Urinary bladder (tissue), 4 donors: ENCODE data around the gene ZNF620. TPM values are rescaled to one million over a fixed set of nuclear protein-coding genes. Genes with fewer than 3 reads are reported as not detected.

Source experiments
- DNase-seq: peaks from one replicate; pipeline ENCODE4 v3.0.0-alpha.2; 2015; ENCODE audit errors: extremely low spot score
- H3K27ac ChIP-seq: one replicate; pipeline ENCODE4 v1.5.1; 2013; ENCODE audit warnings: low read depth, mild to moderate bottlenecking, moderate library complexity
- H3K36me3 ChIP-seq: one replicate; pipeline ENCODE4 v1.6.1; 2013; ENCODE audit warnings: mild to moderate bottlenecking, moderate library complexity; ENCODE audit not compliant: insufficient read depth
- H3K4me1 ChIP-seq: one replicate; pipeline ENCODE4 v1.6.1; 2013; ENCODE audit warnings: mild to moderate bottlenecking, moderate library complexity; ENCODE audit not compliant: insufficient read depth
- H3K4me3 ChIP-seq: one replicate; pipeline ENCODE4 v1.5.1; 2013; ENCODE audit warnings: low read depth, low read length
- WGBS: extraction: QIAGEN DNeasy Blood & Tissue Kit; methylation state at CpG from one replicate; pipeline ENCODE4 v1.1.7; 2013; 5-methylcytosine and 5-hydroxymethylcytosine counted together
- polyA plus RNA-seq: library from polyadenylated mRNA; stranded (reverse); fragments of 200-250 nt; gene quantifications from one replicate; pipeline ENCODE4 v1.2.3, GENCODE V29; 2013
- total RNA-seq: library from RNA; depleted of rRNA; stranded (reverse); fragments of >200 nt; gene quantifications from one replicate; pipeline ENCODE4 v1.2.3, GENCODE V29; 2014
- donor health status: healthy with polysubstance abuse.
- donor health status: healthy.

The ZNF620 gene
- total and polyA plus RNA-seq, 2 donors, result 2.1 to 5.3 TPM

DNA sequence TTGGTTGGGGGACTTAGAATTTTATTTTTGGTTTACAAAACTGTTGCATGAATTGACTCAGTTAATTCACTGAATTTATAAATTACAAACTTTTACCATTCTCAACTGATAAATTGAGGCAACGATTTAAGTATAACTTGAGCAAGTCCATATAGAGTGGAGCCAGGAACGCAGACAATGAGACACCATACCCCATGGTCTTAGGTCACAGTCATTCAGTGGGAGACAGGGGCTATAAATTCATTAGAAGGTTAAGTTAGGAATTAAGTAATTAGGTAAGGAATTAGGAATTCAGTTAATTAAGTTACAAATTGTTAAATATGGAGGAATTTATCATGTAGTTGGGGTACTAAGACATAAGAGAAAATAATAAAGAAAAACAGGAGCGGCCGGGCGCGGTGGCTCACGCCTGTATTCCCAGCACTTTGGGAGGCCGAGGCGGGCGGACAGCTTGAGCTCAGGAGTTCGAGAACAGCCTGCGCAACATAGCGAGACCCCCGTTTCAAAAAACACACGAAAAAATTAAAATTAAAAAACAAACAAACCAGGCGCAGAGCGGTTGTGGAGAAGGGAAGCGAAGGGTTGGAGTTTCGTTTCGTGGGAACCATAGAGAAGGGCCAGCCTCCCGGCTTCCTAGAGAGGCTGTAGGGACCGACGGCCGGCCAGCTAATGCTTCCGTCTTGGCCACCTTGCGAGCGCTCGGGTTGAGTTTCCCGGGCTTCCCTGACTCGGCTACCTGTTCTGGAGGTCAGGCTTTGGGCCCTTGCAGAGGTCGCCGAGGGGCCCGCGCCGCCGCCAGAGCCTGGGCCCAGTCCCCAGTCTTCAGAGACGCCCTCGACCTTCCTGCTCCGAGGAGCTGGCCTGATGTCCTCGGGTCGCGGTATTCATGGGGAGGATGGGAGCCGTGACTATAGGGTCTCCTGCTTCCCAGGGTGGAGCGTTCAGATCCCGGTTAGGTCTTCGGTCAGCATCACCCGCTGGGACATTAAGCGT lies 29.1 kb upstream of the ZNF620 start, which contains the start of gene ZNF619:
ZNF619 (plus strand) TSS at position 645 of the 993 bp plus-strand sequence. CDS start 858 bp downstream, outside the sequence.
- WGBS, result 11% methylated on average over 48 of the region's 48 CpGs
- Histone ChIP-seq H3K36me3 (peaks cover 3% of the 10 kb centered on the region), H3K4me3 (peak within 1 kb of the TSS; percentile 92), H3K4me1 (no peaks in the 10 kb centered on the region), H3K27ac (no peak within 1 kb of the TSS)
- DNase-seq, result no peak

DNA sequence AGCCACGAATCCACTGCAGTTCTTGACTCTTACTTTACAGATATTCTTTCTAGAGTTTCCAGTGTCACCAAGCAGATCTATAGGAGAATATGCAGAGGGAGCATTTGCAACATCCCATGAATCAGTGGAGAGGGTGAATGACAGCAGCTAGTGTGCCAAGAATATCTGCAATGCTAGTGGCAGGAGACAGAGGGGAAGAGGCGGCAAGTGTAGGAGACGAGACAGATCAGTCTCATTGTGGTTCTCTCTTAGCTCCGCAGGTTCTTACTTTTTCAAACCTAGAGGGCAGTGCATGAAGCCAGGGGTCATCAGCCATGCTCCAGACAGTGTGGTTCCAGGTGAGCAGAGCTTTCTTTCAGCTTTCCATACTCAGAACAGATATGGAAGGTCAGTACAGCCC lies 28.2 kb upstream of the ZNF620 start:
- Histone ChIP-seq H3K27ac (no peak overlapping the region), H3K4me1 (no peaks in the 10 kb centered on the region), H3K4me3 (peak overlapping the region; percentile 92), H3K36me3 (peaks cover 7% of the 10 kb centered on the region)
- WGBS, result 55% methylated on average over 4 of the region's 4 CpGs
- no peak for DNase-seq

- Histone ChIP-seq H3K4me3 (no peak overlapping the region), H3K4me1 (no peaks in the 10 kb centered on the region), H3K27ac (no peak overlapping the region), H3K36me3 (peaks cover 6% of the 10 kb centered on the region)
- WGBS, result 97% methylated on average over 3 of the region's 3 CpGs
- DNase-seq, result no peak
These were observed 18.7 kb upstream of the ZNF620 start for GRCh38 chr3:40487172-40487571.

DNA sequence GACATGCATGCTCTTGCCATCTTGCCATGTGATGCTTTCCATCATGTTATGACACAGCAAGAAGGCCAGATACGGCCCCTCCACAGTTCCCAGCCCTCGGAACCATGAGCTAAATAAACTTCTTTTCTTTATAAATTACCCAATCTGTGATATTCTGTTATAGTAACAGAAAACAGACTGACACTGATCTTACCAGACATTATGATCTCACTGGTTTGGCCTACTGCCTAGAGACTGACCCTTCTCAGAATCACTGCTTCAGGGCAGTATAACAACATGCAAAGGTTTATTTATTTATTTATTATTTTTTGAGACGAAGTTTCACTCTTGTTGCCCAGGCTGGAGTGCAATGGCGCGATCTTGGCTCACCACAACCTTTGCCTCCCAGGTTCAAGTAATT lies 14.9 kb upstream of the ZNF620 start:
- no peaks in the 10 kb centered on the region for H3K4me1 ChIP-seq
- H3K27ac ChIP-seq, result no peak overlapping the region
- 84% methylated on average over 5 of the region's 5 CpGs for WGBS
- no peak overlapping the region for H3K4me3 ChIP-seq
- DNase-seq, result no peak
- peaks cover 5% of the 10 kb centered on the region for H3K36me3 ChIP-seq

DNA sequence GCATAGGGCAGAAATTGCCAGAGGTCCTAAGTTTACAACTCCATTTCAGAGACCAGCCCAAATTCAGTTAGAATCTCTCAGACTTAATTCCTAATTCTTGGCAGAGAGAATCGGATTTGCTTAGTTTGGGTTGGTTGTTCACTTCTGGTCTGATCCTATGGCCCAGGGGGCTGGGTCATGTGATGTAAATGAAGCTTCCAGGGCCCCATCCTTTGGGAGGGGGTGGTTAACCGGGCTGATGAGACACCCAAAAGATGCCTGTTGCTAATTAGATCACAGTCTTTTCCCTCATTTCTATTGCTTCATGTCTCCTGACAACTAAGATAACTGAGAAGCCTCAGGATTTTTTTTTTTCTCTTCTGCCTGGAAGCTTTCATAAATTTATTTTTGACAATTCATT lies 11.1 kb upstream of the ZNF620 start:
- no peaks in the 10 kb centered on the region for H3K4me1 ChIP-seq
- no peak for DNase-seq
- no peak overlapping the region for H3K4me3 ChIP-seq
- no peaks in the 10 kb centered on the region for H3K36me3 ChIP-seq
- WGBS, result 32% methylated on average over 2 of the region's 2 CpGs
- no peak overlapping the region for H3K27ac ChIP-seq

GRCh38 chr3:40497288-40497687 lies 8.6 kb upstream of the ZNF620 start:
- no peak overlapping the region for H3K4me3 ChIP-seq
- H3K27ac ChIP-seq, result no peak overlapping the region
- no peak for DNase-seq
- WGBS, result 94% methylated on average over 2 of the region's 2 CpGs
- H3K36me3 ChIP-seq, result no peaks in the 10 kb centered on the region
- H3K4me1 ChIP-seq, result no peaks in the 10 kb centered on the region

DNA sequence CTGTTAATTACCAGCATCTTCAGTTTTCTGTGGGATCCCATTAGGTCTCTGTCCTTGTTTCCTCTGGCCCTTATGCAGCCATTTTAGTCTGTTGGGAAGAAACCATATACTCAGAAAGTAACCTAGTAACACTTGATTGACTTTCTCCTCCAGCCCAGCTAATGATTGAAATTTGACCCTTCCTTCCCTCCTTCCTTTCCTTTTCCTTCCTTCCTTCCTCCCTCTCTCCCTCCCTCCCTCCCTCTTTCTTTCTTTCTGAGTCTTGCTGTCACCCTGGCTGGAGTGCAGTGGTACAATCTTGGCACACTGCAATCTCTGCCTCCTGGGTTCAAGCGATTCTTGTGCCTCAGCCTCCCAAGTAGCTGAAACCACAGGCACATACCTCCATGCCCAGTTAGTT lies 5.9 kb upstream of the ZNF620 start:
- Histone ChIP-seq H3K36me3 (no peaks in the 10 kb centered on the region), H3K27ac (no peak overlapping the region), H3K4me3 (no peak overlapping the region), H3K4me1 (no peaks in the 10 kb centered on the region)
- no peak for DNase-seq
- 95% methylated on average over 1 of the region's 1 CpG for WGBS

DNA sequence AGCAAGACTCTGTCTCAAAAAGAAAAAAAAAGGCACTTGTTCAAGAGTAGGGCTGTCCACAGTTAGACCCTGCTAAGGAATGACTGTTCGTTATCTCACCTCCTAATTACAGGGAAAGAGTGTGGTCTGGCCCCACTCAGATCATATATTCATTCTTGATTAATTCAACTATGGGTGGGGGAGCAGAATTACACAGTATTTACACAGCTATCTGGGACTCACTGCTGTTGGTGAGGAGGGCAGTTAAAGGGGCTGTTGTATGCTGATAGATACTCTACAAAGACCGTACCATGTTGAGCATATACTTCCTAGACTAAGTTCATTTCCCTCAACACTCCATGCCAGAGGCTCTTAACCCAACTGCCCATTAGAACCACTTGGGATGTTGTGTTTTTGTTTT lies 3.8 kb upstream of the ZNF620 start:
- Histone ChIP-seq H3K27ac (no peak overlapping the region), H3K4me1 (no peaks in the 10 kb centered on the region), H3K36me3 (no peaks in the 10 kb centered on the region), H3K4me3 (no peak overlapping the region)
- no peak for DNase-seq
- 92% methylated on average over 2 of the region's 2 CpGs for WGBS

GRCh38 chr3:40504636-40505430 lies 1.0 kb upstream of the ZNF620 start:
- DNase-seq, result no peak

GRCh38 chr3:40511031-40511718 lies 5.3 kb downstream of the ZNF620 start:
- no peak for DNase-seq
- no peak overlapping the region for H3K4me3 ChIP-seq
- 90% methylated on average over 1 of the region's 1 CpG for WGBS
- no peak overlapping the region for H3K27ac ChIP-seq
- no peaks in the 10 kb centered on the region for H3K36me3 ChIP-seq
- H3K4me1 ChIP-seq, result no peaks in the 10 kb centered on the region

More at GRCh38 chr3:40504636-40505430, 1.0 kb upstream of the ZNF620 start:
- no peak overlapping the region for H3K27ac ChIP-seq
- H3K4me1 ChIP-seq, result no peaks in the 10 kb centered on the region
- no peak overlapping the region for H3K4me3 ChIP-seq
- 66% methylated on average over 5 of the region's 5 CpGs for WGBS
- H3K36me3 ChIP-seq, result no peaks in the 10 kb centered on the region

DNA sequence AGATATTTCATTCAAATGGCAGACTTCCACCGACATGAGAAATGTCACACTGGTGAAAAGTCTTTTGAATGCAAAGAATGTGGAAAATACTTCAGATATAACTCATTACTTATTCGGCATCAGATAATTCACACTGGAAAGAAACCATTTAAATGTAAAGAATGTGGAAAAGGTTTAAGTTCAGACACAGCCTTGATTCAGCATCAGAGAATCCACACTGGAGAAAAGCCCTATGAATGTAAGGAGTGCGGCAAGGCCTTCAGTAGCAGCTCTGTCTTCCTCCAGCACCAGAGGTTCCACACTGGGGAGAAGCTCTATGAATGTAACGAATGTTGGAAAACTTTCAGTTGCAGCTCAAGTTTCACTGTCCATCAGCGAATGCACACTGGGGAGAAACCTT lies 10.4 kb downstream of the ZNF620 start:
- no peaks in the 10 kb centered on the region for H3K36me3 ChIP-seq
- no peak overlapping the region for H3K27ac ChIP-seq
- no peaks in the 10 kb centered on the region for H3K4me1 ChIP-seq
- H3K4me3 ChIP-seq, result no peak overlapping the region
- 88% methylated on average over 5 of the region's 5 CpGs for WGBS
- no peak for DNase-seq

- Histone ChIP-seq H3K27ac (no peak overlapping the region), H3K4me3 (no peak overlapping the region), H3K4me1 (no peaks in the 10 kb centered on the region), H3K36me3 (no peaks in the 10 kb centered on the region)
- DNase-seq, result no peak
- WGBS, result 95% methylated on average over 1 of the region's 1 CpG
These were observed 12.2 kb downstream of the ZNF620 start for GRCh38 chr3:40518067-40518466.

DNA sequence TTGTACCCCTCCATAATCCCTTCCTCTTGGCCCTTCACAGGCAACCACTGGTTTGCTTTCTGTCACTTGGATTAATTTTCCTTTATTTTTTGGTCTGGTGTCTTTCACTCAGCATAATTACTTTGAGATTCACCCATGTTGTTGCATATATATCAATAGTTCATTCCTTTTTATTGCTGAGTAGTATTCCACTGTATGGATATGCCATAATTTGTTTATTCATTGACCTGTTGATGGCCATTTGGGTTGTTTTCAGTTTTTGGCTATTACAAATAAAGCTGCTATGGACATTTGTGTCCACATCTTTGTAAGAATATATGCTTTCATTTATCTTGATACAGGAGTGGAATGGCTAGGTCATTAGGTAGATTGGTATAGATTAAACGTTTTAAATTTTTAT lies 13.0 kb downstream of the ZNF620 start:
- WGBS, result 91% methylated on average over 1 of the region's 1 CpG
- DNase-seq, result no peak
- H3K4me3 ChIP-seq, result no peak overlapping the region
- H3K4me1 ChIP-seq, result no peaks in the 10 kb centered on the region
- H3K36me3 ChIP-seq, result no peaks in the 10 kb centered on the region
- H3K27ac ChIP-seq, result no peak overlapping the region
